Endothelial cell of umbilical vein (primary cell): Measurements from ENCODE around the gene EXOSC5. TPM values are rescaled to one million over a fixed set of nuclear protein-coding genes. Genes with fewer than 3 reads are reported as not detected.

ENCODE experiments used
- BruUV-seq: library from RNA; stranded (reverse); fragments of 400-500 nt; replicated peaks from 2 replicates; lab custom pipeline; 2021; lab: Mats Ljungman, UMichigan
- CTCF ChIA-PET: fragments of 300-600, 350-600 bp; sonication (Branson Sonifier 250); formaldehyde crosslinking; loops from one replicate; lab custom pipeline; 2021; ENCODE audit warnings: antibody characterized with exemption, inconsistent platforms; lab: Charles Lee
- POLR2A ChIA-PET: fragments of 300-600, 350-600 bp; sonication (Branson Sonifier 250); formaldehyde crosslinking; loops from one replicate; lab custom pipeline; 2021; ENCODE audit warnings: antibody characterized with exemption, inconsistent platforms; lab: Charles Lee
- DNase-seq: peaks from one replicate; pipeline ENCODE4 v3.0.0-alpha.2; 2011; ENCODE audit warnings: low read depth, low spot score
- FAIRE-seq: peaks from 2 replicates; lab custom pipeline; 2011; peaks lifted over from hg19 to GRCh38; lab: Jason Lieb, UNC
- H2AFZ ChIP-seq: 2 replicates; pipeline ENCODE4 v1.6.0; 2012; ENCODE audit warnings: low read depth, low read length, control low read depth, inconsistent platforms
- H3K27ac ChIP-seq: 2 replicates; pipeline ENCODE4 v1.5.1; 2011; ENCODE audit warnings: low read depth, mild to moderate bottlenecking, control low read depth, low read length, moderate library complexity; ENCODE audit not compliant: insufficient read depth
- H3K27me3 ChIP-seq, 2 experiments: 2 replicates each; pipeline versions ENCODE4 v1.6.0 to v1.6.1; 2011; ENCODE audit warnings: low read length in 2 of 2, mixed read lengths in 1 of 2; ENCODE audit not compliant: control insufficient read depth in 2 of 2, insufficient read depth in 2 of 2
- H3K36me3 ChIP-seq, 2 experiments: 2 replicates in 1 of 2; 3 replicates in 1 of 2; pipeline ENCODE4 v1.5.1; 2011; ENCODE audit warnings: low read length in 2 of 2, mild to moderate bottlenecking in 1 of 2, moderate library complexity in 1 of 2; ENCODE audit not compliant: control insufficient read depth in 2 of 2, insufficient read depth in 2 of 2; ENCODE audit errors: extremely low read depth in 1 of 2
- H3K4me1 ChIP-seq: 3 replicates; pipeline ENCODE4 v1.5.1; 2011; ENCODE audit warnings: mild to moderate bottlenecking, low read length; ENCODE audit not compliant: control insufficient read depth, insufficient read depth; ENCODE audit errors: extremely low read depth
- H3K4me2 ChIP-seq: 2 replicates; pipeline ENCODE4 v1.6.1; 2011; ENCODE audit warnings: low read length, control low read depth, mixed read lengths; ENCODE audit not compliant: insufficient read depth
- H3K4me3 ChIP-seq, 3 experiments: fragments of 200-600 bp in 1 of 3; sonication (generic), shearing (Covaris generic) in 1 of 3; replicated peaks in 1 of 3; 2 replicates each; pipeline ENCODE4 v1.5.1; 2011 to 2016; ENCODE audit warnings: control low read depth in 3 of 3, low read length in 3 of 3, mild to moderate bottlenecking in 2 of 3, inconsistent platforms in 1 of 3, low read depth in 1 of 3, moderate library complexity in 1 of 3; ENCODE audit not compliant: insufficient read depth in 1 of 3
- H3K79me2 ChIP-seq: 2 replicates; pipeline ENCODE4 v1.6.0; 2012; ENCODE audit warnings: low read length, inconsistent platforms; ENCODE audit not compliant: control insufficient read depth, insufficient read depth
- H3K9ac ChIP-seq: replicated peaks from 2 replicates; pipeline ENCODE3; 2011; ENCODE audit warnings: low read length, control low read depth; ENCODE audit not compliant: insufficient read depth; ENCODE audit errors: extremely low read depth
- H3K9me1 ChIP-seq: replicated peaks from 3 replicates; pipeline ENCODE4 v1.6.0; 2011; ENCODE audit warnings: mild to moderate bottlenecking, low read length; ENCODE audit not compliant: control insufficient read depth, insufficient read depth; ENCODE audit errors: extremely low read depth
- H3K9me3 ChIP-seq: replicated peaks from 2 replicates; pipeline ENCODE4 v1.5.1; 2012; ENCODE audit warnings: low read length, inconsistent platforms; ENCODE audit not compliant: control insufficient read depth, insufficient read depth
- H4K20me1 ChIP-seq: replicated peaks from 2 replicates; pipeline ENCODE3; 2011; ENCODE audit warnings: mild to moderate bottlenecking, low read length; ENCODE audit not compliant: control insufficient read depth, insufficient read depth; ENCODE audit errors: extremely low read depth
- EZH2 ChIP-seq: IDR thresholded peaks from 2 replicates; pipeline ENCODE4 v1.6.1; 2012; ENCODE audit warnings: borderline replicate concordance, low read depth, mild to moderate bottlenecking, moderate library complexity, low read length, inconsistent platforms; ENCODE audit not compliant: severe bottlenecking
- FOS ChIP-seq: IDR thresholded peaks from 2 replicates; pipeline ENCODE4 v1.6.1; 2011; ENCODE audit warnings: mild to moderate bottlenecking, low read length, moderate library complexity, borderline replicate concordance; ENCODE audit not compliant: insufficient read depth
- GATA2 ChIP-seq: IDR thresholded peaks from 2 replicates; pipeline ENCODE4 v1.7.0; 2011; ENCODE audit warnings: low read depth, mild to moderate bottlenecking, moderate library complexity, mixed read lengths, low read length; ENCODE audit not compliant: insufficient read length, insufficient read depth
- JUN ChIP-seq: IDR thresholded peaks from 2 replicates; pipeline ENCODE4 v1.6.1; 2011; ENCODE audit warnings: borderline replicate concordance, low read depth; ENCODE audit not compliant: insufficient read length, insufficient read depth
- MAX ChIP-seq: IDR thresholded peaks from 2 replicates; pipeline ENCODE4 v1.6.1; 2011; ENCODE audit not compliant: insufficient read depth, insufficient read length
- MYC ChIP-seq: IDR thresholded peaks from one replicate; pipeline ENCODE4 v1.6.1; 2011; ENCODE audit warnings: mild to moderate bottlenecking, low read depth, low read length
- POLR2A ChIP-seq: IDR thresholded peaks from 2 replicates; pipeline ENCODE4 v1.6.1; 2012; ENCODE audit warnings: low read depth, mild to moderate bottlenecking, control low read depth, low read length
- POLR2AphosphoS5 ChIP-seq: IDR thresholded peaks from 2 replicates; pipeline ENCODE4 v1.6.1; 2012; ENCODE audit warnings: low read depth, mild to moderate bottlenecking, control low read depth, low read length, moderate library complexity; ENCODE audit not compliant: insufficient read depth
- dilution Hi-C: fragments of 300-500 bp; cut with MboI; formaldehyde crosslinking; loops from one replicate; pipeline ENCODE4 v1.15.0; 2019; ENCODE audit warnings: low sequenced_read_pairs; ENCODE audit not compliant: extremely low pct_ligation_motif_present
- intact Hi-C: fragments of 100-400 bp; cut with micrococcal nuclease; formaldehyde crosslinking; loops from one replicate; pipeline ENCODE4 v1.10.0; 2022
- polyA plus RNA-seq, 4 experiments: library from polyadenylated mRNA; depleted of rRNA in 3 of 4; stranded (reverse) in 3 of 4; unstranded in 1 of 4; fragments of >200 nt; gene quantifications; 2 replicates each; pipeline versions ENCODE4 v1.2.1 to v1.2.3, GENCODE V29; 2011 to 2012; ENCODE audit warnings: missing spikeins in 1 of 4
- total RNA-seq: library from RNA; stranded (reverse); gene quantifications from 2 replicates; pipeline ENCODE4 v1.2.3, GENCODE V29; 2021
- TF ChIP-seq, protein P1 (sequence below), 2 donors: IDR thresholded peaks; 1 replicate in 1 of 2; 2 replicates in 1 of 2; pipeline ENCODE4 v1.5.1; 2011; ENCODE audit warnings: low read length in 2 of 2, mild to moderate bottlenecking in 2 of 2, moderate library complexity in 2 of 2, control low read depth in 1 of 2, inconsistent platforms in 1 of 2, low read depth in 1 of 2; ENCODE audit not compliant: insufficient read depth in 1 of 2; ENCODE audit errors: extremely low read depth in 1 of 2

The EXOSC5 gene
- total and polyA plus RNA-seq, 2 donors (not counting 3 experiments of a cell fraction or from before 2014, with no cell fraction given): 14.0 to 20.9 TPM

- Histone ChIP-seq H3K4me1 (peaks cover 12% of the 10 kb centered on the region), H3K9me3 (no peaks in the 10 kb centered on the region), H4K20me1 (no peaks in the 10 kb centered on the region), H3K36me3 (peaks cover 0 to 17% of the 10 kb centered on the region in 2 experiments), H3K27me3 (no peaks in the 10 kb centered on the region), H2AFZ (no peak overlapping the region), H3K4me2 (no peak overlapping the region), H3K4me3 (no peak overlapping the region), H3K9me1 (no peaks in the 10 kb centered on the region), H3K79me2 (no peaks in the 10 kb centered on the region), H3K27ac (no peak overlapping the region), H3K9ac (no peak overlapping the region)
- FAIRE-seq (no peak), DNase-seq (no peak)
- TF ChIP-seq POLR2AphosphoS5 (no peak), EZH2 (no peak), JUN (no peak), POLR2A (no peak), MAX (no peak), GATA2 (no peak), FOS (no peak), MYC (no peak)
- TF ChIP-seq, protein P1, sequence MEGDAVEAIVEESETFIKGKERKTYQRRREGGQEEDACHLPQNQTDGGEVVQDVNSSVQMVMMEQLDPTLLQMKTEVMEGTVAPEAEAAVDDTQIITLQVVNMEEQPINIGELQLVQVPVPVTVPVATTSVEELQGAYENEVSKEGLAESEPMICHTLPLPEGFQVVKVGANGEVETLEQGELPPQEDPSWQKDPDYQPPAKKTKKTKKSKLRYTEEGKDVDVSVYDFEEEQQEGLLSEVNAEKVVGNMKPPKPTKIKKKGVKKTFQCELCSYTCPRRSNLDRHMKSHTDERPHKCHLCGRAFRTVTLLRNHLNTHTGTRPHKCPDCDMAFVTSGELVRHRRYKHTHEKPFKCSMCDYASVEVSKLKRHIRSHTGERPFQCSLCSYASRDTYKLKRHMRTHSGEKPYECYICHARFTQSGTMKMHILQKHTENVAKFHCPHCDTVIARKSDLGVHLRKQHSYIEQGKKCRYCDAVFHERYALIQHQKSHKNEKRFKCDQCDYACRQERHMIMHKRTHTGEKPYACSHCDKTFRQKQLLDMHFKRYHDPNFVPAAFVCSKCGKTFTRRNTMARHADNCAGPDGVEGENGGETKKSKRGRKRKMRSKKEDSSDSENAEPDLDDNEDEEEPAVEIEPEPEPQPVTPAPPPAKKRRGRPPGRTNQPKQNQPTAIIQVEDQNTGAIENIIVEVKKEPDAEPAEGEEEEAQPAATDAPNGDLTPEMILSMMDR (IDR thresholded peaks at IDR 0.05; ENCODE audit: extremely low read depth in 1 of 2, insufficient read depth in 1 of 2, low read depth in 1 of 2, low read length in 2 of 2): no peak
- BruUV-seq: no TSS peak
- intact Hi-C loops: no loop called here
- ChIA-PET CTCF (interaction anchor here (4.0 kb wide), 1 partner anchor 21 kb away, joined by 20 read pairs; no protein-coding TSS in a partner anchor), POLR2A (no interaction called here)
- dilution Hi-C loops: no loop called here
Observed at GRCh38 chr19:41410336-41411054, 13.3 kb upstream of the EXOSC5 start.
